HG03342 (cell line): Measurements from ENCODE around the gene OTOP1.
"Not testable (repeated sequence)": the region's sequence is repeated elsewhere in the genome, so short reads cannot be mapped to it uniquely, and the experiment has no call there.

Experiments
- ATAC-seq: cut with Tn5 transposase; IDR thresholded peaks from one replicate; pipeline ENCODE4 v1.9.1; 2021; ENCODE audit warnings: mild to moderate bottlenecking, moderate library complexity; ENCODE audit not compliant: unreplicated experiment

The OTOP1 gene

DNA sequence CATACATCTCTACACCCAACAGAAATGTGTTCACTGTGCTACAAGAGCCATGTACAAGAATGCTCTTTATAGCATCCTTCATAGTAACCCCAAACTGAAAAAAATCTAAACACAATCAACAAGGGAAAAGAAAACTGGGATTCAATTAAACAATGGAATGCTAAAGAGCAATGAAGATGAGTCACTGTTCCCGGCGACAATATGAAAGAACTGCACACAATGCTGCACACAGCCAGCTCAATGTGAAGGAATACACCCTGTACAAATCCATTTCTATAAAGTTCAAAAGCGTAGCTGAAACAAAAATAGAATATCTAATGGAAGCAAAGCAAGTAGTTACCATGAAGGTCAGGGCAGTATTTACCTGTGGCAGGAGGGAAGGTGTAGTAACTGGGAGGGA lies 12.8 kb upstream of the OTOP1 start:
- not testable (repeated sequence) for ATAC-seq

DNA sequence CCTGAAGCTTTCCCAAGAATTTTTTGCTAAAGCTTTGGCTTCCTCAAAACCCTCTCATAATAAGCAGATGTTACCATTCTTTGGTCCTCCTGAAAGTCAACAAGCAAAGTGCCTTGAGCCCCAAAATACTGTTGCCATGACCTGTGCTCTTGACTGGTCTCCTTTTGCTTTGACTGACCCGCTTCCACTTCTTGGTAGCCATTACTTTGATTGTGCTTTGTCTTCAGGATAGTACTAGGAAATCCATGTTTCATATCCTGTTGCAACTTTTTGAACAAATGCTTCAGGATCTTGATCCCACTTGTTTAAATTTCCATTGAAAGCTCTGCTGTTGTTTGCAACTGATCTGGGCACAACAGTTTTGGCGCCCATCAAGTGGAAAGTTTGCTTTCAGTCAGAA lies 6.9 kb upstream of the OTOP1 start:
- ATAC-seq = no peak

DNA sequence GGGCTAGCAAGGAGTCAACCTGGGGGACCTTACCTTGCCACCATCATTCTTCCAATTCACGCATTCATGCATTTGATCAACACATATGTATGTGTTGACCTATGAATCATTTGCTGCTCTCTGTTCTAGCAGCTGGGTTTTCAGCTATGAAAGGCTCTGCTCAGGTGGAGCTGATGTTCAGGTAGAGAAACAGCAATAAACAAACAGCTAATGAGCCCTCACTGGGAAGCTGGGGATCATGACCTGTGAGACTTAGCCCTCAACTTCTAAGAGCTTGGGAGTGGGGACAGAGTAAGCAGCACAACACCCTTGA lies 1.6 kb upstream of the OTOP1 start:
- ATAC-seq = no peak

DNA sequence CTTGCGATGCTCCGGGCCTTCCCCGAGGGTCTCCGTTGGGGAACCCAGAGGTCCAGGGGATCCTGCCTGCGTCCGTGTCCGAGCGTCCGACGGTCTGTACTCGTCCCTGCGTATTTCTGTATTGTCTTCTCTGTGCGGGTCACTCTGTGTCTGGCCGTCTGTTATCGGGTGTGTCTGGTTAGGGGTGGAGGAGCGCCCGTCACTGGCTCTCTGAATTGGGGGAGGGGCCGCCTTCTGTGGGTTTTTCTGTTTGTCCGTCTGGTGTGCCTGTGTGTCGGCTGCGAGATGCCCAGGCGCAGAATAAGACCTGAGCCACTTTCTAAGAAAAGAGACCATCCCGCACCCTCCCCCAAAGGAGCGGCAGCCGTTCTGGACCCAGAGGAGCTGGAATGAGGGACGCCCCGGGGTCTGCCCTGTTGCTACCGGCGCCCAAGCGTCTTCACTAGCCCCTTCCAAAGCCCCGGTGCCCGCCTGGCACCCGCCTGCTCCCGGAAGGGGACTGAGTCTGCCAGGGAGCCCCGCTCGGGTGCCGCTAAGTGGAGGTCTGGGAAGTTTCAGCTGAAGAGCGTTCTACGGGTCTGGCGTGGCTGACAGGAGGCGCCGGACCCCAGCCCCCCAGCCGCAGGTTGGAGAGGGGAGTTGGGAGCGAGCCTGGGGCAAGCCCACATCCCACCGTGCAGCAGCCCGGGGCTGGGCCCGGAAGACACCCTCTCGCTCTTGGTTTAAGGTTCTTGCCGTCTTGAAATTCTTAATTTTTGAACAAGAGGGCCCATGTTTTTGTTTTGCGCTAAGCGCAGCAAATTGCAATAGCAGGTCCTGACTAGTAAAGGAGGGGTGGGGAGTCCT lies 1.0 kb upstream of the OTOP1 start:
- no peak for ATAC-seq

DNA sequence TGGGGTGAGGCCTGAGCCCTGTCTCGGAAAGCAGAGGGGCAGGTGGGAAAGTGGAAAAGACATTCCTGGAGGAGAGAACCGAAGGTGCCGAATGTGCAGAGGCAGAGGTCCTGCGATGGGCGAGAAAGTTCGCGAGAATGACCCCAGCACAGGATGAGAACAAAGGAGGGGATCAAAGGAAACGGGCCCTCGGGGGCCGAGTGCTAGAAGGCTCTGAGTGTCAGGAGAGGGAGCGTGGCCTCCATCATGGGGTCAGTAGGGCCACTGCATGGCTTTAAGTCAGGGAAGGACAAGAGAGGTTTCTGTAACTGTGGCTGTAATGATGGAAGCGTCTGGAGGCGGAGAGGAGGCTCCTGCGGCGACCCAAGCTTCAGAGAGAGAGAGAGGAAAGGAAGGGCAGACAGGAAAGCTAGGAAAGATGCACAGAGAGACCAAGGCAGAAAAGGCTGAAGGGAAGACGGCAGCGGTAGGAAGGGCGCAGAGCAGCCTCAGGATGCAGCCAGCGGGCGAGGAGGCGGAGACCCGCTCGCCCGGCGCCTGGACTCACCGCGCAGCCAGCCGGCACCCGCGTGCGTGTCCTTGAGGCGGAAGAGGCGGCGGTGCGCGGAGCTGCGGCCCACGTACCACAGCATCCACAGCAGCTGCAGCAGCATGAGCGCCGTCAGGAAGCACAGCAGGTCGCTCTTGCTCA lies 669 bp downstream of the OTOP1 start:
- no peak for ATAC-seq

DNA sequence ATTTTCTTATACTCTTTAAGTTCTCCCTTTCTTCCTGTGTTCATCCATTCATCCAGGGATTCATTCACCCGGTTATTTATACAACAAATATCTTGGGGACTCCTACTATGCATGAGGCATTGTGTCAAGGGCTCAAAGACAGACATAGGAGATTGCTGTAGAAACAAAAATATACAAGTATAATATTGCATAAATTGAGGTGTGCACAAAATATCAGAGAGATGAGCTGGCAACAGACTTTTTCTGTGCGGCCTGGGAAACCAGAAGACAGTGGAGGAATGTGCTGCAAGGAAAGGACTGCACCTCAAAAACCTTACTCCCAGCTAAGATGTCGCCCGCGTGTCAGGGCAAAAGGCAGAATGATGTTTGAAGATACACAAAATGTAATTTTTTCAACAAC lies 9.6 kb downstream of the OTOP1 start:
- no peak for ATAC-seq

DNA sequence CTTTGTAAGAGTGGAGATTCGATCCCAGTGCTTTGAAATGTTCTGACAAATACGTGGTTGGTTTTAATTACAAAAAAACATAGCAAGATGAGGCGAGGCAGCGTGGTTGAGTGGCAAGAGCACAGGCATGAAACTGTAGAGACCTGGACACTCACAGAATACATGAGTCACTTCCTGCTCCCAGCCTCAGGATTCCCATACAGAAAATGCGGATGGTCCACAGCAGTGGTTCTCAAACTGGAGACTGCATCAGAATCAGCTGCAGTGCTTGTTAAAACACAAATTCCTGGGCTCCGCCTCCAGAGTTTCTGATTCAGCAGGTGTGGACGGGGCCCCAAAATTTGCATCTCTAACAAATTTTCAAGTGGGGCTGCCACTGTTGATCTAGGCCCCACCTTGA lies 10.1 kb downstream of the OTOP1 start:
- no peak for ATAC-seq

DNA sequence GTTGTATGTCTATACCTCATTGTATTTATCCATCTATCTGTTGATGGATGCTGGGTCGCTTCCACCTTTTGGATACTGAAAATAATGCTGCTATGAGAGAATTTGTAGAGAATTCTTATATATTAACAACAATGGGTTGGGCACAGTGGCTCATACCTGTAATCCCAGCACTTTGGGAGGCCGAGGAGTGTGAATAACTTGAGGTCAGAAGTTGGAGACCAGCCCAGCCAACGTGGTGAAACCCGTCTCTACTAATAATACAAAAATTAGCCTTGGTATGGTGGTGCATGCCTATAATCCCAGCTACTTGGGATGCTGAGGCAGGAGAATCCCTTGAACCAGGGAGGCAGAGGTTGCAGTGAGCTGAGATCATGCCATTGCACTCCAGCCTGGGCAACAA lies 13.1 kb downstream of the OTOP1 start:
- ATAC-seq = not testable (repeated sequence)

DNA sequence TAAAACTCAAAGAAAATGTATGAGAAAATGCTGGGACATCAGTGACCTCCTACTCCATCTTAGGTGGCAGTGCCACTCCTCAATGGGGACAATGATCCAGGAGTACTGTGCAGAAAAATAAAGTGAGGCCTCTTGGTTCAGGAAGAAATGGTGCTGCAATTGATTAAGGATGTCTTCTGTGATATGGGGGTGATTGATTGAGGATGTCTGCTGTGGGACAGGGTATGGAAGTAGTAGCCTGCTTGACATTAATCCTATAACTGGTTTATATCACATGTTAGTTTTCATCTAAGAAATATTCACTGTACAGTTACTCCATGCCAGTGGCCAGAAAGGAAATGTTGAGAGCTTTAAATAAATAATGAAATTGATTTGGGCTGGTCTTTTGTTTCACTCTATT lies 20.5 kb downstream of the OTOP1 start:
- no peak for ATAC-seq

DNA sequence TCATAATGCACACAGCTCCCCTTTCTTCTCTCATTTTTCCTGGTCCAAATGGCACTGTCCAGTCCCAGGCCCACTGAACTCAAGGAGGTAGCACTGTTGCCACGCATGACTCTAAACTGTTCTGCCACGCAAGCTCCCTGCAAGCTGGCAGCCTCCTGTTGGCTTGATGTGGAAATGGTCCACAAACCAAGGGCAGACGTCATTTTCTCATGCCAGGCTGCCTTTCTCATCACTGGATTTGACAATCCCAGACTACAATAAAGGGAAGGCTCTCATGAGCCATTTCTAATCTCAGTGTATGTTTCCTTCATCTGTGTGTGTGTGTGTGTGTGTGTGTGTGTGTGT lies 22.4 kb downstream of the OTOP1 start:
- no peak for ATAC-seq

DNA sequence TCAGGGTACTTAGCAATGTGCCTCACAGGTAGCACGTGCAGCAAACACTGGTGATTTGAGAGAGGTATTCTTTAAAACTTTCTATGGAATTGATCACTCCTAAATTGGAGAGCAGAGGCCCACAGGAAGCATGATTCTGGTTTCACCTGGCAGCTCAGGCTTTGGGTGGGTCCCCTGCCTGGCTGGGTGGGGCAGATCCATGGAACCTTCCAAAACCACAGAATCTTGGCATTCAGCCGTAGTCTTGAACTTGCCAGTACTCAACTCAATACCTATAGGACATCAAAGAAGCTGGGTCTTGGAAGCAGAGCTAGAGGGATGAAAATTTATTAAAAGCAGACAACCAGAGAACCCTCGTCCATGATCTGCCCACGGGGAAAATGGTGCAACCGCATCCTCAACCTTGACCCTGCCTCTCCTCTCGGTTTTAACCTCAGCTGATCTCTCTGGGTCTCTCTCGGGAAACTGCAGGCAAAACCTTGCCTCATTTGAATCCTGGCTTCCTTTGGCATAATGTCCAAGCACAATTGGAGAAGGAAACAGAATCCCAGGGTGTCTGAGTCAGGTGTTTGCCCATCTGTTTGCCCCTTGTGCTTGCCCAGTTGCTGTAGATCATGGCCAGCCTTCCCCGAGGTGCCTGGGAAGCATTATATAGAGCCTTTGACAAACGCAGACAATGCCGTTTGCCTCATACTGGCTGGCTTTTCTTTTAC lies 22.9 kb downstream of the OTOP1 start:
- no peak for ATAC-seq

DNA sequence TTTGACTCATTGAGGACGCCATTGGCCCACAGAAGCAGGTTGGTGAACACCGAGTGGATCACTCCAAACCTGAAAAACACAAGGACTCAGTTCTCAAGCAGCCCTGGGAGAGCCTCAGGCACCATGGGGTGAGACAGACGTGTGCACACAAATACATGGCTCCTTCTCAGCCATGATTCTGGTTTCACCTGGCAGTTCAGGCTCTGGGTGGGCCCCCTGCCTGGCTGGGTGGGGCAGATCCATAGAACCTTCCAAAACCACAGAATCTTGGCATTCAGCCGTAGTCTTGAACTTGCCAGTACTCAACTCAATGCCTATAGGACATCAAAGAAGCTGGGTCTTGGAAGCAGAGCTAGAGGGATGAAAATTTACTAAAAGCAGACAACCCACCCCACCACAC lies 24.2 kb downstream of the OTOP1 start:
- no peak for ATAC-seq

DNA sequence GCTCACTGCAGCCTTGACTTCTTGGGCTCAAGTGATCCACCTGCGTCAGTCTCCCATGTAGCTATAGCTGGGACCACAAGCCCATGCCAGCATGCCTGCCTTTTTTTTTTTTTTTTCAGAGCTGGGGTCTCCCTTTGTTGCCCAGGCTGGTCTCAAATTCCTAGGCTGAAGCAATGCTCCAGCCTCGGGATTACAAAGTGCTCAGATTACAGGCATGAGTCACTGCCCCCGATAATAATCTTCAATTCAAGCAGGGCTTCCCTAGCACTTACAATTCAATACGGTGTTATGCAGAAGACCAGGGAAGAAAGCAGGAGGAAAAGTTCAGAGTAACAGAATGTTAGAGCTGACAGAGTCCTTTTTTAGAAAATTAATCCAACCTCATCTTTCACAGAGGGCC lies 26.1 kb downstream of the OTOP1 start:
- no peak for ATAC-seq

DNA sequence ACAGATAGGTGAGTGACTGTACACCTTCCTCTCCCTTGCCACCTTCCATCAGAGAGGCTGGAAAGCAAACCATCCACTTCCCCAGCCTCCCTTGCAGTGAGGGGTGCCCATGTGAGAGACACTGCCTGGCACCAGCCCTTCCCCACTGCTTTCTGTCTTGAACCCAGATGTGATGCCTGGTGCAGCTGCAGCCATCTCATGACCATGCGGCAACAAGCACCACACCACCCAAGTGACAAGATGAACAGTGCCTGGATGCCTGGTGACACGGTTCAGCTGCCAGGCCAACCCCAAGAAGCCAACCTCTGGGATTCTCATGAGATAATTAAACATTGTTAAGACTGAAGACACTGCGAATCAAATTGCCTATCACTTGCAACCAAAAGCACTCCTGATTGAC lies 31.4 kb downstream of the OTOP1 start:
- ATAC-seq = no peak

DNA sequence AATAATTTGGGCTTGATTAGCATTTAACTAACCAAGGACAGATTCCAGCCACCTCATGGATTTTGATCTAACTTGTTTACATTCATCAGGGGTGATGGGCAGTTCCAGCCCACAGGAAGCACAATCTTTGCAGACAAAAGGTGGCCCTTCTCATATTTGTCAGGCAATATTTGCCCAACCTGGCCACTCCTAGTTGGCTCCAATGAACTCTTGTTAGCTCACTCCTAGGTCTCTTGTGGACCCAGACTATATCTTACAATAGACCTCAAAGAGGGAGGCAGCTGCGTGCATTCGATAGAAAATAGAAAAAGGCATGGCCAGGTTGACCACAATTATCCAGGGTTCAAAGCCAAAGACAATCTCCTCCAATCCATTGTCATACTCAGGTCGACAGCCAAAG lies 38.2 kb downstream of the OTOP1 start:
- not testable (repeated sequence) for ATAC-seq

DNA sequence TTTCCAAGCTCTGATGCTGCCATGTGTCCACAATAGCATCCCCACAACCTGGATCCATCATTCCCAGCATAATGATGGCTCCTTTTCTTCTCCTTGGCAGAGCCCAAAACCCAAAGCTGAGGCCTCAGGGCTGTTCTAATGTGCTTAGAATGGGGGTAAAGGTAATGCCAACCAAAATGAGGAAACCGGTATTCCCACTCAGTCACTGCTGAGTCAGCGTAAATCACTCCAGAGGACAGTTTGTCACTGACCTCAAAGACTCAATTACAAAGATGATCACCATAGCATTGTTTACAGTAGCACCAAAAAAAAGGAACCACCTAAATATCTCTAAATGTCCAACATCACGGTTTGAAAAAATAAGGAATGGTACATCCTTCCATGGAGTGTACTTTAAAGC lies 41.2 kb downstream of the OTOP1 start:
- no peak for ATAC-seq

DNA sequence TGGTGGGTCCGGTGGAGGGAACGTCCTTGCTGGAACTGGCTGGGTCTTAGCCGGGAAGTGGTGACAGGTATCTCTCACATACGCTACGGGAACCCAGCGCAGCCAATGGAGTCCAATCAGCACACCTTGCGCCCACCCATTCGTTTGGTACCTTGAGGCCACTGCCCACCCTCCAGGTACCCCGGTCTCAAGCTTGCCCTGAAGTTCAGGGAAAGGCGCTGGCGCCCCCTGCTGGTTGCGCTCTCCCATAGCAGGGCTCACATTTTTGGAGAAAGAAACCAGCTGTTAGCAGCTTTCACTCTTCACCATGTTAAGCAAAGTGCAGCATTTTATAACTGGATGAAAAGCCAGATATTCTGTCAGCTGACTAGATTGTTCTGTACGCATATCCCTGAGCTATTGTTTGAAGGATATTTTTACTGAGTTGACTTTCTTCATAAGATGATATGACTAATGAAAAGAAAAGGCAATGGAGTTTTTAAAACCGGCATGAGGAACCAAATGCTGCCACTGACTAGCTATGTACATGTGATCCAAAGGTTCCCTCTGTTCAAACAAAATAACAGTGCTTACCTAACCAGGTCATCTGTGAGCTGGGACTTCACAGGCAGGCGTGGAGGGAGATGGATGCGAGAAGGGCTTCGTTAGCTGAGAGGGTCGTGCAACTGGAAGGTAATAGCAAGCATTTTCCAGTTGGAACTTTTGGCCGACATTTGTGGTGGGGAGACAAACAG lies 43.7 kb downstream of the OTOP1 start:
- ATAC-seq = no peak

DNA sequence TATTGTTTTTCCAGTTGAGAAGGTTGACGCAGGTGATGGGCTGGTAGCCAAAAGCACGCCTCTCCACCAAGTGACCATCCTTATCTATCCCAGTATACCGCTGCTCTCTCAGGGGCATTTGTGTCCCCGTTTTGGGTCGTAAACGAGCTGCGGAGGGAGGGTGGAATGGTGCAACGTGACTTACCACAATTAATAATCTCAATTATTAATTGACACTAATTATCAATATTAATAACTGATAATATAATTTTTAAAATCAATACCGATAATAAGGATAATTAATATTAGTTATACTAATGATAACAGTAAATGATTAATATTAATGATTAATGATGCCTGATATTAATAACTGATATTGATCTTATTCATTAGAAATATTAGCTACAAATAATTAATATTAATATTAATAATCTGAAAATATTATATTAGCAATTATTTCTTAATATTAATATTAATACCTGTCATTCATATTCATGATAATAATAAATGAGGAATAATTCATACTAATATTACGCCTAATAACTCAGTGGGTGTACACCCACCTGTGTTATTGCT lies 56.1 kb downstream of the OTOP1 start:
- no peak for ATAC-seq

DNA sequence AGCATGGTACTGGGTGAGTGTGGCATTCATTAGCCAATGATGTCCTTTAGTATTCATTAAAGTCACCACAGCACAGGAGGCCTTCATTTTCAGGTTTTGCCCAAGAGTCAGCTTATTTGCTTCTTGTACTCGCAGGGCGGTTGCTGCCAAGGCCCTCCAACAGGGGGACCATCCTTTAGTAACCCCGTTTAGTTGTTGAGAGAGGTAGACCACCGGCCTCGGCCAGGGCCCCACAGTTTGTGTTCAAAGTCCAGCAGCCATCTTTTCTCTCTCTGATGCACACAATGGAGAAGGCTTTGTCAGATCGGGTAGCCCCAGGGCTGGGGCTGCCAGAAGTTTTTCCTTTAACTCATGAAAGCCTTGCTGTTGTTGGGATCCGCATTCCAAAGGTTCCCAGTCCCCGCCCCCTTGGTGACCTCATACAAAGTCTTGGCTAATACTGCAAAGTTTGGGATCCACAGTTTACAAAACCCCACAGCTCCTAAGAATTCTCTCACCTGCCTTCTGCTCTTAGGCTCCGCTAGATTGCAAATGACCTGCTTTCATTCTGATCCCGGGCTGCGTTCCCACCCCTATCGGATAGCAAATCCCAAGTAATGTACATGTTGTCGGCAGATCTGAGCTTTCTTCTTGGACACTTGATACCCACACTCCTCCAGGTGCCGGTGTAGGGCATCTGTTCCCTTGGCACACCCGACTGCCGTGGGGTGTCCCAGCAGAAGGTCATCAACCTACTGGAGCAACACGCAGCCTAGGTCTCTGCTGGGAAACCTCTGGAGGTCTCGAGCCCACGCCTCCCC lies 58.5 kb downstream of the OTOP1 start:
- ATAC-seq = not testable (repeated sequence)

DNA sequence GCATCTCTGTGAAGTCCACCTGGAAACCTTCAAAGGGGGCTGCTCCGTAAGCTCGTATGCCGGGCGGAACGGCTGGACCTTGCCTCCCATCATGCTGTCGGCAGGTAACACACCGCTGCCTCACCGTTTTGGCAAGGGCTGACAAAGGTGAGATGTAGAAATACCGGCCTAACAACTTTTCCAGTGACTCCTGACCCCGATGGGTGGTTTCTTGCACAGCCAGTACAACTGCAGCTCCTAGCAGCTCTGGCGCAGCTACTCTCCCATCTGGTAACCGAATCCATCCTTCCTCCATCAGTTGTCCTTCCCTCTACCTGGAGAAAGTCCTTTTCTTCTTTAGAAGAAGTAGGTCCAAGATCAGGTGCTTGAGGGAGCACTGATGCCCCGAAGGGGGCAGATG lies 59.7 kb downstream of the OTOP1 start:
- not testable (repeated sequence) for ATAC-seq
